Ascending aorta (tissue), 2 donors: ENCODE results near the gene SLC22A6. TPM values are rescaled to one million over a fixed set of nuclear protein-coding genes. Genes with fewer than 3 reads are reported as not detected.

ENCODE experiments used
- DNase-seq, 2 donors: peaks; one replicate each; pipeline ENCODE4 v3.0.0-alpha.2; 2019; ENCODE audit warnings: low spot score in 2 of 2
- H3K27ac ChIP-seq, 2 donors: fragments of 200-600 bp; sonication (generic); one replicate each; pipeline ENCODE4 v1.5.1; 2016 to 2017; ENCODE audit warnings: mild to moderate bottlenecking in 1 of 2
- H3K27me3 ChIP-seq: fragments of 200-600 bp; sonication (generic); one replicate; pipeline ENCODE4 v1.5.1; 2017
- H3K36me3 ChIP-seq, 2 donors: fragments of 200-600 bp; sonication (generic); one replicate each; pipeline ENCODE4 v1.5.1; 2016
- H3K4me1 ChIP-seq, 2 donors: fragments of 200-600 bp; sonication (generic); one replicate each; pipeline ENCODE4 v1.5.1; 2016 to 2017; ENCODE audit warnings: mild to moderate bottlenecking in 1 of 2
- H3K4me3 ChIP-seq, 2 donors: fragments of 200-600 bp; sonication (generic); one replicate each; pipeline ENCODE4 v1.5.1; 2016 to 2017; ENCODE audit warnings: mild to moderate bottlenecking in 1 of 2
- H3K9me3 ChIP-seq, 2 donors: fragments of 200-600 bp; sonication (generic); one replicate each; pipeline ENCODE4 v1.5.1; 2016
- CTCF ChIP-seq, 3 experiments: fragments of 200-600 bp in 2 of 3; fragments of 450-650 bp in 1 of 3; sonication (generic) in 2 of 3; IDR thresholded peaks; one replicate each; pipeline ENCODE4 v1.5.1; 2016 to 2019; ENCODE audit warnings: antibody characterized with exemption in 3 of 3, mild to moderate bottlenecking in 1 of 3, moderate library complexity in 1 of 3
- intact Hi-C: fragments of 100-400 bp; cut with DNase I; formaldehyde crosslinking; loops from one replicate; pipeline ENCODE4 v1.15.1; 2023
- total RNA-seq: library from RNA; depleted of rRNA; stranded (reverse); fragments of >200 nt; gene quantifications from one replicate; pipeline ENCODE4 v1.1.0, GENCODE V29; 2016

SLC22A6 gene
- total RNA-seq, 1 donor from 2014 or later: not detected

GRCh38 chr11:62965574-62965973 lies 19.2 kb downstream of the SLC22A6 start:
- TF ChIP-seq CTCF (IDR thresholded peaks at IDR 0.05): no peak
- Histone ChIP-seq H3K36me3 (no peaks in the 10 kb centered on the region), H3K9me3 (no peaks in the 10 kb centered on the region), H3K4me3 (no peak overlapping the region), H3K27ac (no peak overlapping the region), H3K4me1 (no peaks in the 10 kb centered on the region), H3K27me3 (no peaks in the 10 kb centered on the region)
- DNase-seq: no peak
- intact Hi-C loops: no loop called here

- no peak for DNase-seq
- no peak overlapping the region for H3K27ac ChIP-seq
- H3K9me3 ChIP-seq: no peaks in the 10 kb centered on the region
- H3K4me3 ChIP-seq: no peak overlapping the region
- no peak for TF ChIP-seq CTCF (IDR thresholded peaks at IDR 0.05)
- intact Hi-C loops: no loop called here
- no peaks in the 10 kb centered on the region for H3K36me3 ChIP-seq
- no peaks in the 10 kb centered on the region for H3K27me3 ChIP-seq
- H3K4me1 ChIP-seq: no peaks in the 10 kb centered on the region
Observed at GRCh38 chr11:62962391-62962790, 22.4 kb downstream of the SLC22A6 start.

GRCh38 chr11:62961017-62961570 lies 23.7 kb downstream of the SLC22A6 start:
- Histone ChIP-seq H3K27ac (no peak overlapping the region), H3K4me3 (no peak overlapping the region), H3K36me3 (no peaks in the 10 kb centered on the region), H3K4me1 (no peaks in the 10 kb centered on the region), H3K27me3 (no peaks in the 10 kb centered on the region), H3K9me3 (no peaks in the 10 kb centered on the region)
- intact Hi-C loops: no loop called here
- no peak for DNase-seq
- TF ChIP-seq CTCF (IDR thresholded peaks at IDR 0.05): no peak

GRCh38 chr11:62959422-62959980 lies 25.3 kb downstream of the SLC22A6 start:
- no peaks in the 10 kb centered on the region for H3K36me3 ChIP-seq
- intact Hi-C loops: no loop called here
- H3K4me3 ChIP-seq: no peak overlapping the region
- no peaks in the 10 kb centered on the region for H3K9me3 ChIP-seq
- no peak for TF ChIP-seq CTCF (IDR thresholded peaks at IDR 0.05)
- no peaks in the 10 kb centered on the region for H3K27me3 ChIP-seq
- no peaks in the 10 kb centered on the region for H3K4me1 ChIP-seq
- H3K27ac ChIP-seq: no peak overlapping the region
- DNase-seq: no peak

- H3K4me1 ChIP-seq: no peaks in the 10 kb centered on the region
- intact Hi-C loops: no loop called here
- H3K27ac ChIP-seq: no peak overlapping the region
- no peak overlapping the region for H3K4me3 ChIP-seq
- no peak for TF ChIP-seq CTCF (IDR thresholded peaks at IDR 0.05)
- H3K27me3 ChIP-seq: no peaks in the 10 kb centered on the region
- DNase-seq: no peak
- no peaks in the 10 kb centered on the region for H3K36me3 ChIP-seq
- H3K9me3 ChIP-seq: no peaks in the 10 kb centered on the region
Observed at GRCh38 chr11:62958547-62959421, 26.0 kb downstream of the SLC22A6 start.
